HG03521 (cell line): Measurements from ENCODE around the gene HCK.

ENCODE experiments used
- ATAC-seq: cut with Tn5 transposase; IDR thresholded peaks from one replicate; pipeline ENCODE4 v1.9.1; 2021; ENCODE audit warnings: mild to moderate bottlenecking, moderate library complexity; ENCODE audit not compliant: unreplicated experiment

HCK gene

DNA sequence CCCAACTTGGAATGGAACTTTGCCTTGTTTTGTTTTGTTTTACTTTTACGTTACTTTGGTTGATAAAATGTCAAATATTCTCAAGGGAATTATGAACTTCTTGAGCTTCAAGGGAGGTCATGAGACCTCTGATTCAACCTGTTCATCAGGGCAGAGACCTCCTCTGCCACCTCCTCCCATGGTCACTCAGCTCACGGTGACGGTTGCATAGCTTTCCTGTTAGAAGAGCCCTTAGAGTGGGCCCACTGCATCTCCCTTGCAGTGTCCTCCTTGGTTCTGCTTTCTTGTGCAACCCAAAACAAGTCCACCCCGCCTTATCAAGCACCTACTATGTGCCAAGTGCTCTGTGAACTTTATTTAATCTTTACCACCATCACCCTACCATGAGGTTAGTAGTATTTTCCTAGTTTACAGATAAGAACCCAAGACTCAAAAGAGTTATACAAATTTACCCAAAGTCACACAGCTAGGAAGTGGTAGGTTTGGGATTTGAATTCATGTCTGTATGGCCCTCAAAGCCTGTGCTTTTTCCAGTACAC, 72.9 kb downstream of the HCK start:
- no peak for ATAC-seq

DNA sequence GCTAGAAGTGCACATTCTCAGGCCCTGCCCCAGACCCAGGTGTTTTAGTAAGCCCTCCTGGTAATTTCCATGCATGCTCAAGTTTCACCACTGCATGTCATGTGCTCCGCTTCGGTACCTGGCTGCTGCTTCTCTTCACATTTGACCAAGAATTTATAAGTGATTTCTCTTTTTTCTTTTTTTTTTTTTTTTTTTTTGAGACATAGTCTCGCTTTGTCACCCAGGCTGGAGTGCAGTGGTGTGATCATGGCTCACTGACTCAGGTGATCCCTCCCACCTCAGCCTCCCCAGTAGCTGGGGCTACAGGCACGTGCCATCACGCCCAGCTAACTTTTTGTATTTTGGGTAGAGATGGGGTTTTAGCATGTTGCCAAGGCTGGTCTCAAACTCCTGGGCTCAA, 73.5 kb downstream of the HCK start:
- ATAC-seq, result no peak

DNA sequence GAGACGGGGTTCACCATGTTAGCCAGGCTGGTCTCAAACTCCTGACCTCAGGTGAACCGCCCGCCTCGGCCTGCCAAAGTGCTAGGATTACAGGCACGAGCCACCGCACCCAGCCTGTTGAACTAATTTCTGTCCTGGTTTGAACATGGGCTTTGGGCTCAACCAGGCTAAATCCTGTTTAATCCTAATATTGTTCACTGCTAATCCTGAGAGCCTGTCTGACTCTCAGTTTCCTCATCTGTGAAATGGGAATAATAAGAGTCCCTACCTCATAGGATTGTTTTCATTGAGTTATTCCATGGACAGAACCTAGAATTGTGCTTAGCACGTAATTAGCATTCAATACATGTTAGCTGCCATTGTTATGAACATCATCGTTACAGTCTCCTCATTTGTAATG, 74.9 kb downstream of the HCK start:
- ATAC-seq, result no peak

DNA sequence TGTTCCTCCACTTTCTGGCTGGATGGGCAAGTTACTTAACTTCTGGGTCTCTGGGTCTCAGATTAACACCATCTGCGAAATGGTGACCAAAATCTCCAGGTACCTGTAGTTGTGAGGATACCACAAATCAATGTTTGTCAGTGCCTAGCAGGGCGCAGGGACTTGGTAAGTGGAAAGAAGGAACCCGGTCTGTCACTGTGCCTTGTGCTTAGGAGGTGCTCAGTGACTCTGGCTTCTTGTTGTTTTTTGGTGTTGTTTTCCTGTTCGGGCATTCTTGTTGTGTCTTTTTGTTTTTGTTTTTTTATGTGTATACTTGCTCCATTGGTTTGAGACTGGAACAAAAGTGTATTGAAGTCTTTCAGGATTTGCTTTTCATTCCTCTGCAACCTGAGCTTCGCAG, 75.3 kb downstream of the HCK start:
- no peak for ATAC-seq

DNA sequence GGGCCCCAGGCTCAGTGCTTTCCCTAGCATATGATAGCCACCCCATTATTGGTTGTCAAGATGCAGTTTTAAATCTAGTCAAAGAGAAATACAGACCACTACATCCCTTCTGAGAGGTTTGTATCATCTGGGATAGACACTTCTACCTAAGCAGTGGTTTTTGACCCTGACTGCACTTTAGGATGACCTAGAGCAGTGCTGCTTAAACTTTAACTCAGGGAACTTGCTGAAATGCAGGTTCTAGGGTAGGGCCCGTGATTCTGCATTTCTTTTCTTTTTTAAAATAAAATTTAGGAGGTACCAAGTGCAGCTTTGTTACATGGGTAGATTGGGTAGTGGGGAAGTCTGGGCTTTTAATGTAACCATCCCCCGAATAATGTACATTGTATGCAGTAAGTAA, 76.1 kb downstream of the HCK start:
- ATAC-seq, result no peak

DNA sequence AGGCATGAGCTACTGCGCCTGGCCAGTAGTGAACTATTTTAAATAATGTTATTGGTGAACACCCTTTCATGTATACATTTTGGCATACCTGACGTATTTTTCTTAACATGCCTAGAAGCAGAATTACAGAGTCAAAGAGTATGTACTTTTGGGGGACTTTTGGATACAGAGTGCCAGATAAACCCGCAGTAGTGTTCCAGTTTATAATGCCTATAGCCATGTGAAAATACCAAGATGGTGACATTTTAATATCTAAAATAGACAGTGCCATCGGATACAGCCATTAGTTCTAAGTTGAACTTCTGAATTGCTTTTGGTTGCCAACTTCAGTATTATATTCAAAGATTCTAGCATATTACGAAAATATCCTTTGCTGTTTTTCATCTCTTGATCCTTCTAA, 77.8 kb downstream of the HCK start:
- ATAC-seq, result no peak

DNA sequence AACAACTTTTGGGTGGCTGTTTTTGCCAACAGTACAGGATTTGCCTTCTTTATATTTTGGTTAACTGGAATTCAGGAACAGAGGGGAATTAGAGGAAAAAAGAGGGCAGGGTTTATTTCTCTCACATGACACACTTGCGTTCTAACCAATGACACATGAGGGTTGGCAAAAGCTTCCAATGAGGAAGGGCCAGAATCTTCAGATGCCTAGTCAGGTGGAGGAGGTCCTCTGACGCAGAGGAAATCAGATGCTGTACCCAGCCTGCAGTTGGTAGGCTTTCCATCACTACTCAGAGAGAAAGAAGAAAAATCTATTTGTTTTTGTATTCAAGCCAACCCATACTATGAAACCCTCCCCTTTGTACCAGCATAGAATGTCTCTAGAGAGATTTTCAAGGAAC, 78.3 kb downstream of the HCK start:
- ATAC-seq, result no peak

DNA sequence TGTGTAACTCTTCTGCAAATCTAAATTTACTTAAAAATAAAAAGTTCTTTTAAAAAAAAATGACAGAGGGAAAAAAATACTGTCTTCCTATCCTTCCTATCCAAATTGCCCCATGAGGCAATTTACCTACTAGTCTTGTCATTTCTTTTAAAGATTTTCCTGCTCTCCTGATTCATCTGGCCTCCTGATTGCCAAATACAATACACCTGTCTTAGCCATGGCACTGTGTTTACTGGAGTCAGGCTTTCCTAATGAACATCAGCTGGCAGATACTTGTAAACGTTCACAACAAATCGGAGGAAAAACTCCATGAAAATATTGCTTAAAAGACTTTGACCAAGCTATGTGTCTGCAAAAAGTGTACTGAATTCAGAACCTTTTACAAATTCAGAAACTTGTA, 78.9 kb downstream of the HCK start:
- no peak for ATAC-seq

DNA sequence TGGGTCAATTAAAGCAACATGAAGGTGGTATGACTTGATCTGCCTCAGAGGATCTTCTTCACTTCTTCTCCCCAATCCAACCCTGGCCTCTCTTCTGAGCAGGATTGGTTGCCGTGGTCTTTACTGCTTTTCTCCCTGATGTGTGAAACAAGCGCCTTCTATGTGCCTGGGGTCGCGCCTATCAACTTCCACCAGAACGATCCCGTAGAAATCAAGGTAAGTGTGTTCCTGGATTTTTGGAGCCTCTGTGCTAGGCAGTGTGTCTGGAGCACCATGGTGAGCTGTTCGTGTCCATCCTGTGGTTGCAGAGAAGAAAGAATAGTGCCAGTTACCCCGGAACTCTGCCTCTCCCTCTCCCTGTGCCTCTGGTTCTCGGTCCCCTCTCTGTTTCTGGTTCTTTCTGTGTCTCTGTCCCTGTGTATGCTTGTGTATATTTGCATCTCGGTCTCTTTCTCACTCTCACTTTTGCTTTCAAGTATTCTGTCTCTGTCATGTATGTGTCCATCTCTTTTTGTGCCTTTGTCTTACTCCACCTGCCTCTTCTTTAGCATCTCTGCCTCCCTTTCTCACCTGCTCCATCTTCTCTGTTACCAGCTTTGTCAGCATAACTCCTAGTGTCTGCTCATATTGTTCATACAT, 81.0 kb downstream of the HCK start:
- ATAC-seq, result peak; percentile 75

DNA sequence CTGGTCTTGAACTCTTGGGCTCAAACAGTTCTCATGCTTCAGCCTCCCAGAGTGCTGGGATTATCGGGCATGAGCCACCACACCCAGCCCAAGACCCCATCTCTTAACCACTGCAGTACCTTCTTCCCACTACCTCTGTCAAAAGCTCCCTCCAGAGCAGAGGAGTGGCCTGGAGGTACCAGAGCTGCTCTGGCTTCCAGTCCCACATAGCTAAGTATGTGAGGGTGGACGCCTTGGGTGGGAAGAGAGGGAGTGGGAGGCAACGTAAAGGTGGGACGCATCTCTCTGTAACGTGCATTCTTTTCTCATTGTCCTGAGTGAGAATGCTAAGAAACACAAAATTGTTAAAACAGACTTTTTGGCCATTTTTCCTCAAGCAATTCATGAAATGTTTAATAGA, 82.0 kb downstream of the HCK start:
- ATAC-seq, result no peak

DNA sequence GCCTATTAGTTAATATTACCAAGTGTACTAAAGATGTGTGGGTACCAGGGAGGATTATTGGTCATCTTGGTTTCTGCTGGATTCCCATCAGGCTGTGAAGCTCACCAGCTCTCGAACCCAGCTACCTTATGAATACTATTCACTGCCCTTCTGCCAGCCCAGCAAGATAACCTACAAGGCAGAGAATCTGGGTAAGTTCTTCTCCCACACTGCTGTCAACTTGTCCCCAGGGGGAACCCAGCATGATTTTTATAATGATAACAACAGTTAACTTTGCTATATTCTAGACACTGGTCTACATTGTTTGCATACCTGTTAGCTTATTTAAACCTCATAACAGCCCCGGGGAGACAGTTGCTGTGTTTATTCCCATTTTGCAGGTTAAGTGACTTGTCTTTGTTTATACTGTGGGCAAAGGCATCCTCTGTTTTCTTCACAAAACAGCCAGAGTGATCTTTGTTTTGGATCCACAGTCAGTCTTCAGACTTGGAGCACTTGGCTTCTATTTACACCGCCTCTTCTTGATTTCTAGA, 84.0 kb downstream of the HCK start:
- ATAC-seq, result no peak

DNA sequence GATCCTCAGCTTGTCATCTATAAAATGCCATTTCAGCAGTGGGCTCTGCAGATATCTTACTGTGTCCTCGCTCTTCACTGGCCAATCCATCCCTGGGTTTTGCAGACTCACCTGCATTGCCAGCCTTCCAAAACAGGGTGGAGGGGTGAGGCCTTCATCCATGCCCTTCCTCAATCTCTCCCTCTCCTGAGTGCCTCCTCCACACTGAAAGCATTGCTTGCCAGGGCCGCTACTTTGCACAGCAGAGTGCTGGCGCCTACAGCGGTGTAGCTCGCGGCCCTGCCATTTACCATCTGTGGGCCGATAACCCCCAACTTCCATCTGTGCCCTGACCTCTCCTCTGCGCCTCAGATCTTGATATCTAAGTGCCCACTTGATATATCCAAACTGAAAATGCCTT, 86.9 kb downstream of the HCK start:
- no peak for ATAC-seq

DNA sequence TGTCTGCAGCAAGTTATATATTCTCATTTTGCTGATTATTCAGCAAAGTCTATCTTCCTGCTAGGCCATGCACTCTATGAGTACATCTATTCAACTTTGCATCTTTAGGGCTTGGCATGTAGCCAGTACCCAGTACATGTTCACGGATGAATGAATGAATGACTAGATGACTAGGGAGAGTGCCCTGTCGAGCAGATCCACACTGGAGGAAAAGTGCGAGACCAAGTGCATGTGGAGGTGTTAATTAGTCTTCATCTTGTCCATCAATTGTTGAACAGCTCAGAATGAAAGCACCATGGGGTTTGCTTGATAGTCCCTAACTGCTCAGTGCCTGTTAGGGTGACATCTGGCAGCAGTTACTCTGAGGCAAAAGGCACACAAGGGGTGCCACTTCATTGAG, 87.9 kb downstream of the HCK start:
- ATAC-seq, result no peak

DNA sequence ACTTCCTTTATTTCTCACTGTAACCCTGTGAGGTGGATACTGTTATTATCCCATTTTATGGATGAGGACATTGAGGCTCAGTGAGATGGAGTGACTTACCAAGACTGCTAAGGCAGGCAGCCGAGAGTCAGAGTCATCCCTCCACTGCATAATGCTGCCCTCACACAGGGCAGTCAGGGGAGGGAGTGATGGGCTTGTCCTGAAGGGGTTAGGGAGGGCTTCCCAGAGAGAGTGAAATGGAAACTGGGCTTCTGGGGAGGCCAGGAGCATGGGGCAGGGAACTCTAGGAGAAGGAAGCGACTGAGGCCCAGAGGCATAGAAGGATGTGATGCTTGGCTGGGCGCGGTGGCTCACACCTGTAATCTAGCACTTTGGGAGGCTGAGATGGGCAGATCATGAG, 88.6 kb downstream of the HCK start:
- no peak for ATAC-seq

DNA sequence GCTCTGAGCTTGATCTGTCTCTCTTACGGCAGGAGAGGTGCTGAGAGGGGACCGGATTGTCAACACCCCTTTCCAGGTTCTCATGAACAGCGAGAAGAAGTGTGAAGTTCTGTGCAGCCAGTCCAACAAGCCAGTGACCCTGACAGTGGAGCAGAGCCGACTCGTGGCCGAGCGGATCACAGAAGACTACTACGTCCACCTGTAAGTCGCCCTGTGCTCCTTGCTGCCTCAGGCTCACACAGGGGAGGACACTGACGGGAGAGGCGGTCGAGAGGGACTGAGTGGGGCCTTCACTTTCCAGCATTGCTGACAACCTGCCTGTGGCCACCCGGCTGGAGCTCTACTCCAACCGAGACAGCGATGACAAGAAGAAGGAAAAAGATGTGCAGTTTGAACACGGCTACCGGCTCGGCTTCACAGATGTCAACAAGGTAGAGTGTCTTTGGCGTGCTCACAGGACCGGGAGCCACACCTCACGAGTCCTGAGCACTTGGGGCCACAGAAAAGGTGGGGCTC, 89.5 kb downstream of the HCK start:
- ATAC-seq, result no peak

DNA sequence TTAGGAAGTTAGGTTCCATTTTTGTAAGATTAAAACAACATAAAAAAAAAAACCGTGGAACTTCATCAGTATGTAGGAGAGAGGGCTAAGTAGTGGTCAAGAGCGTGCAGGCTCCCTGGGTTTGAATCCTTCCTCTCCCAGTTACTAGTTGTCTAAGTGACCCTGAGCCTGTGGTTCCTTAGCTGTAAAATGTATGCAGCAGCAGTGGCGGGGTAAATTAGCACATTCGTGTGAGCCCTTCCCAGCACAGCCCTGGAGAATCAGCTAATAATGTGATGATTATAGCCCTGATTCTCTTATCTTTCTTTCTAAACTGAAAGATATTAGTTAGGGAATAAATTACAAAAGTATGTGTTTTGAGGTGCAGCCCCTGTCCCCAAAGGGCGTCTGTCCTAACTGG, 90.0 kb downstream of the HCK start:
- ATAC-seq, result no peak

DNA sequence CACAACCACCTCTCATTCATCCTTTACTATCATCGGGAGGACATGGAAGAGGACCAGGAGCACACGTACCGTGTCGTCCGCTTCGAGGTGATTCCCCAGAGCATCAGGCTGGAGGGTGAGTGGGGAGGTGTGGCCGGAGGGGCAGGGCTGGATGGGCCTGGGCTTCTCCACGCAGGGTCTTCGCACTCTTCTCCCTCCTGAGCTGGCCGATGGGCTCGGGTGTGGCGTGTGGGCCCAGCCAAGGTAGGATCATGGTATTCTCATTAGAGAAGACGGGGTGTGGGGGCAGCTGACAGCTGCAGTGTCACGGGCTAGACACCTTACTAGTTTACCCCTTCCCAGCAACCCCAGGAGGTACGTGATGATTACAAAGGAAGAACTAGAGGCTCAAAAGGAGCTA, 90.9 kb downstream of the HCK start:
- ATAC-seq, result no peak

DNA sequence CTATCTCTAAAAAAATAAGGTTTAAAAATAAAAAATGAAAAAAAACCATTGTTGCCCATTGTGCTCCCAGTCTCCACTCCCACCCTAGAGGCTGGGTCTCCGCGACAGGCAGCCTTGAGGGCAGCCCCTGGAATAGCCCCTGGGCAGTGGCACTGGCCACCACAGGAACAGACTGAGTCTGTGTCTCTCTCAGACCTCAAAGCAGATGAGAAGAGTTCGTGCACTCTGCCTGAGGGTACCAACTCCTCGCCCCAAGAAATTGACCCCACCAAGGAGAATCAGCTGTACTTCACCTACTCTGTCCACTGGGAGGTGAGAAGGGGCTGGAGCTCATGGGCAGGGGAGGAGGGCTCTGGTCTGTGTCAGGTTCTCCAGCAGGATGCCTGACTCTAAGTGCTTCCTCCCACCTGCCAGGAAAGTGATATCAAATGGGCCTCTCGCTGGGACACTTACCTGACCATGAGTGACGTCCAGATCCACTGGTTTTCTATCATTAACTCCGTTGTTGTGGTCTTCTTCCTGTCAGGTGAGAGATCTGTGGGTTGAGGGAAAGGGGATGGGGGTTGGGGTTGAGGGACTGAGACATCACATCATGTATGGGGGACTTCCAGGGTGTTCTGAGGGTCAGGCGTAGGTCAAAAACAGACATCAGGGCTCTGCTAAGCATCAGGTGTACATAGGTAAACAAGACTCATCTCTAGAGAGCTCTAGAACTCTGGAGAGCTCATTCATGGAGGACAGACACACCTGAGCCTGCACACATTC, 93.0 kb downstream of the HCK start:
- ATAC-seq, result no peak

DNA sequence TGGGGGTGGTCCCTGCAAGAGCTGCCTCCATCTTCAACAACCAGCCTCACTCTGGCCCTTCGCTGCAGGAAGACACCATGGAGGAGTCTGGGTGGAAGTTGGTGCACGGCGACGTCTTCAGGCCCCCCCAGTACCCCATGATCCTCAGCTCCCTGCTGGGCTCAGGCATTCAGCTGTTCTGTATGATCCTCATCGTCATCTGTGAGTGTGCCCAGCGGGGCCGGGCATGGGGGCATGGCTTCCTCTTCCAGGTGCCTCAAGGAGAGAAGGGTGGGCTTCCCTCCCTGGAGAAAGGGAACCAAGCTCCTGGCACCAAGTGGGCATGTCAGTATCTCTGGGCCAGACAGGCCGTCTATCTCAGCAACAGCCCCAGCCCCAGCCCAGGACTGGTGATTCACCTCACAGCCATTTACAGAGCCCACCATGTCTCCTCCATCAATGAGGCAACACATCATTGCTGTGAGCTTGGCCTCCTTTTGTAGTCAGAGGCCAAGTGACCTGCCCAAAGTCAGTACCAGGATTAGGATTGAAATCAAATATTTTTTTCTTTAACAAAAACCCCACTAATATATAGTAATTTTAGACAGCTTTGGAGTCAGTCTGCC, 97.6 kb downstream of the HCK start:
- ATAC-seq, result no peak

DNA sequence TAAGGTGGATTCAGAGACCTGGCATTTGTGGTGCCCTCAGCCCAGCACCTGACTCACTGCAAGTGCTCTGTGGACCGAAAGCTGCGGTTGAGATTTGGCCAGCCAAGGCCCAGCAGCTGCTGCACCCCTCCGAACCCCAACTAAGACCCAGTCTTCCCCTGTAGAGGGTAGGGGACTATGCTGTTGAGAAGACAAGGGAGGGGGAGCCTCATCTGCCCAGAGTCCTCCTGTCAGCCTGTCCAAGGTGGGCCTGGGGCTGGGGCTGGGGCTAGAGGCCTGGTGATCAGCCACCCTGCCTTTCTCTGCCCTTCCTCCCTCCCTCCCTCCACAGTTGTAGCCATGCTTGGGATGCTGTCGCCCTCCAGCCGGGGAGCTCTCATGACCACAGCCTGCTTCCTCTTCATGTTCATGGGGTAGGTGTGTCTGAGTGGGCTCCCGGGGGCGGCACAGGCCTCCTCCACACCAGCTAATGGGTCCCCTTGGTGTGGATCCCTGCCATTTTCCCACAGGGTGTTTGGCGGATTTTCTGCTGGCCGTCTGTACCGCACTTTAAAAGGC, 98.3 kb downstream of the HCK start:
- ATAC-seq, result no peak
